IMR-90 (cell line): ENCODE measurements around the gene HACL1. TPM values are rescaled to one million over a fixed set of nuclear protein-coding genes. Genes with fewer than 3 reads are reported as not detected.

ENCODE experiments used
- ATAC-seq: fragments of 200-7000 bp; cut with Tn5 transposase; 2 replicates; pipeline ENCODE4 v1.9.1; 2020; ENCODE audit warnings: low read depth, mild to moderate bottlenecking, moderate library complexity
- BruUV-seq: library from RNA; stranded (reverse); fragments of 400-500 nt; replicated peaks from 2 replicates; lab custom pipeline; 2021; lab: Mats Ljungman, UMichigan
- CTCF ChIA-PET: fragments of 300-600 bp; formaldehyde crosslinking; extraction: SDS; loops from one replicate; lab custom pipeline; 2021; ENCODE audit warnings: antibody characterized with exemption; lab: Yijun Ruan, JAX
- POLR2A ChIA-PET: fragments of 300-600 bp; sonication (Branson Sonifier 250); formaldehyde crosslinking; loops from one replicate; lab custom pipeline; 2022; ENCODE audit warnings: antibody characterized with exemption; ENCODE audit not compliant: unreplicated experiment; lab: Charles Lee
- DNase-seq: peaks from one replicate; pipeline ENCODE4 v3.0.0; 2013
- H2AFZ ChIP-seq: replicated peaks from 2 replicates; pipeline ENCODE3; 2013; ENCODE audit warnings: low read length, mild to moderate bottlenecking; ENCODE audit not compliant: poor library complexity
- H2AK5ac ChIP-seq: 2 replicates; pipeline ENCODE4 v1.6.1; 2013; ENCODE audit warnings: low read depth, low read length, inconsistent platforms
- H2AK9ac ChIP-seq: replicated peaks from 2 replicates; pipeline ENCODE3; 2013; ENCODE audit warnings: mild to moderate bottlenecking, low read depth, low read length, moderate library complexity; ENCODE audit not compliant: poor library complexity
- H2BK120ac ChIP-seq: 2 replicates; pipeline ENCODE4 v1.6.1; 2013; ENCODE audit warnings: low read depth, low read length, inconsistent platforms
- H2BK15ac ChIP-seq: 3 replicates; pipeline ENCODE4 v1.6.1; 2013; ENCODE audit warnings: low read depth, low read length, inconsistent platforms
- H2BK20ac ChIP-seq: 2 replicates; pipeline ENCODE4 v1.6.1; 2013; ENCODE audit warnings: low read depth, mild to moderate bottlenecking, inconsistent platforms, low read length, moderate library complexity
- H2BK5ac ChIP-seq: 2 replicates; pipeline ENCODE4 v1.6.1; 2013; ENCODE audit warnings: mild to moderate bottlenecking, low read depth, low read length, inconsistent platforms; ENCODE audit not compliant: poor library complexity, severe bottlenecking
- H3K14ac ChIP-seq: replicated peaks from 2 replicates; pipeline ENCODE4 v1.6.1; 2013; ENCODE audit warnings: low read depth, low read length, inconsistent platforms
- H3K18ac ChIP-seq: 2 replicates; pipeline ENCODE4 v1.6.1; 2013; ENCODE audit warnings: low read depth, low read length, control low read depth
- H3K23ac ChIP-seq: 2 replicates; pipeline ENCODE4 v1.6.1; 2013; ENCODE audit warnings: low read depth, low read length, inconsistent platforms
- H3K27ac ChIP-seq: 2 replicates; pipeline ENCODE4 v1.5.1; 2013; ENCODE audit warnings: mild to moderate bottlenecking, control low read depth, low read length; ENCODE audit not compliant: insufficient read depth
- H3K27me3 ChIP-seq: 2 replicates; pipeline ENCODE4 v1.6.1; 2013; ENCODE audit warnings: low read length; ENCODE audit not compliant: control insufficient read depth, insufficient read depth
- H3K36me3 ChIP-seq: 2 replicates; pipeline ENCODE4 v1.6.1; 2013; ENCODE audit warnings: low read length, mixed read lengths; ENCODE audit not compliant: control insufficient read depth, insufficient read depth
- H3K4ac ChIP-seq: 2 replicates; pipeline ENCODE4 v1.6.1; 2013; ENCODE audit warnings: low read depth, low read length, inconsistent platforms
- H3K4me1 ChIP-seq: 2 replicates; pipeline ENCODE4 v1.6.1; 2013; ENCODE audit warnings: low read length, mixed read lengths; ENCODE audit not compliant: control insufficient read depth, insufficient read depth
- H3K4me2 ChIP-seq: 2 replicates; pipeline ENCODE4 v1.6.1; 2013; ENCODE audit warnings: low read depth, mild to moderate bottlenecking, control low read depth, low read length, moderate library complexity
- H3K4me3 ChIP-seq: 2 replicates; pipeline ENCODE4 v1.5.1; 2013; ENCODE audit warnings: low read depth, mild to moderate bottlenecking, control low read depth, low read length, moderate library complexity; ENCODE audit not compliant: insufficient read depth
- H3K56ac ChIP-seq: 2 replicates; pipeline ENCODE4 v1.6.1; 2013; ENCODE audit warnings: low read length, inconsistent platforms; ENCODE audit not compliant: insufficient read depth; ENCODE audit errors: extremely low read depth
- H3K79me1 ChIP-seq, 2 experiments: 2 replicates each; pipeline ENCODE4 v1.6.1; 2013; ENCODE audit warnings: low read length in 2 of 2, inconsistent platforms in 1 of 2, low read depth in 1 of 2
- H3K9ac ChIP-seq: 2 replicates; pipeline ENCODE4 v1.6.1; 2013; ENCODE audit warnings: low read depth, low read length, control low read depth
- H3K9me1 ChIP-seq: 2 replicates; pipeline ENCODE4 v1.6.1; 2013; ENCODE audit warnings: low read length, inconsistent platforms; ENCODE audit not compliant: insufficient read depth
- H3K9me3 ChIP-seq: 2 replicates; pipeline ENCODE4 v1.6.1; 2013; ENCODE audit warnings: low read length; ENCODE audit not compliant: control insufficient read depth, insufficient read depth
- H4K20me1 ChIP-seq: 2 replicates; pipeline ENCODE4 v1.6.1; 2013; ENCODE audit warnings: low read length, inconsistent platforms; ENCODE audit not compliant: insufficient read depth
- H4K5ac ChIP-seq: 2 replicates; pipeline ENCODE4 v1.6.1; 2013; ENCODE audit warnings: mild to moderate bottlenecking, low read depth, low read length, control low read depth
- H4K8ac ChIP-seq, 2 experiments: 2 replicates each; pipeline ENCODE4 v1.6.1; 2013; ENCODE audit warnings: low read depth in 2 of 2, low read length in 2 of 2, control low read depth in 1 of 2, inconsistent platforms in 1 of 2
- H4K91ac ChIP-seq: 2 replicates; pipeline ENCODE4 v1.6.1; 2013; ENCODE audit warnings: low read depth, low read length, inconsistent platforms; ENCODE audit not compliant: insufficient read depth
- CHD1 ChIP-seq: IDR thresholded peaks from 2 replicates; pipeline ENCODE4 v1.6.1; 2012; ENCODE audit warnings: low read depth, low read length, improper control_type of control experiment
- CTCF ChIP-seq: conservative IDR thresholded peaks from 2 replicates; pipeline ENCODE4 v1.5.1; 2012; ENCODE audit warnings: mild to moderate bottlenecking, low read depth, low read length, improper control_type of control experiment
- ELK1 ChIP-seq: fragments of 150-350 bp; IDR thresholded peaks from 2 replicates; pipeline ENCODE4 v1.6.1; 2016; ENCODE audit warnings: low read depth, mild to moderate bottlenecking, low read length, moderate library complexity, borderline replicate concordance
- FOS ChIP-seq: fragments of 150-350 bp; IDR thresholded peaks from 2 replicates; pipeline ENCODE4 v1.6.1; 2016; ENCODE audit warnings: low read depth, low read length
- WGBS, 2 experiments: methylation state at CpG; one replicate each; pipeline versions ENCODE4 v1.1.5 to v1.1.7; 2013; ENCODE audit warnings: missing lambda C conversion rate in 2 of 2; ENCODE audit not compliant: insufficient read length in 1 of 2; ENCODE audit errors: extremely low coverage in 2 of 2; 5-methylcytosine and 5-hydroxymethylcytosine counted together
- dilution Hi-C: fragments of 300-500 bp; cut with HindIII; formaldehyde crosslinking; loops from one replicate; pipeline ENCODE4 v1.14.3; 2018; ENCODE audit warnings: low sequenced_read_pairs; ENCODE audit not compliant: unreplicated experiment
- in situ Hi-C: fragments of 300-500 bp; cut with MboI; formaldehyde crosslinking; loops from 3 replicates; pipeline ENCODE4 v1.14.3; 2019; ENCODE audit warnings: low sequenced_read_pairs, inconsistent platforms, mixed read lengths
- intact Hi-C: fragments of 100-400 bp; cut with micrococcal nuclease; formaldehyde crosslinking; loops from 2 replicates; pipeline ENCODE4 v1.10.0; 2022
- polyA plus RNA-seq, 3 experiments: library from polyadenylated mRNA; depleted of rRNA; stranded (reverse); fragments of >200 nt; gene quantifications; 2 replicates each; pipeline ENCODE4 v1.2.3, GENCODE V29; 2012; ENCODE audit warnings: low replicate concordance in 1 of 3
- total RNA-seq: library from RNA; depleted of rRNA; stranded (reverse); fragments of >200 nt; gene quantifications from 2 replicates; pipeline ENCODE4 v1.2.3, GENCODE V29; 2012

Gene HACL1
- total and polyA plus RNA-seq, 2 of the 4 experiments (the other 2 are of a cell fraction), result 9.9 to 28.1 TPM

GRCh38 chr3:15519096-15519495, 82.3 kb downstream of the HACL1 start:
- intact Hi-C loops, result no loop called here
- no TSS peak for BruUV-seq
- Histone ChIP-seq H4K8ac (no peak overlapping the region), H3K36me3 (no peaks in the 10 kb centered on the region), H3K27me3 (peaks cover 6% of the 10 kb centered on the region), H2AFZ (peak overlapping the region; percentile 17), H2AK9ac (no peak overlapping the region), H3K18ac (no peak overlapping the region), H3K9me3 (no peaks in the 10 kb centered on the region), H3K4me1 (0 out of 2 replicates have a peak, but pooled peaks cover 4% of the 10 kb centered on the region), H3K23ac (no peak overlapping the region), H4K5ac (no peak overlapping the region), H2AK5ac (no peak overlapping the region), H2BK5ac (no peak overlapping the region), H2BK15ac (no peak overlapping the region), H3K9me1 (no peaks in the 10 kb centered on the region), H3K4ac (no peak overlapping the region), H3K4me3 (no peak overlapping the region), H3K4me2 (no peak overlapping the region), H3K9ac (no peak overlapping the region), H3K79me1 (no peaks in the 10 kb centered on the region), H4K20me1 (no peaks in the 10 kb centered on the region), H2BK120ac (no peak overlapping the region), H3K14ac (no peak overlapping the region), H3K27ac (no peak overlapping the region), H3K56ac (no peak overlapping the region), H2BK20ac (no peak overlapping the region), H4K91ac (no peak overlapping the region)
- POLR2A ChIA-PET, result no interaction called here
- TF ChIP-seq CTCF, result no peak
- TF ChIP-seq CHD1, result no peak
- TF ChIP-seq FOS, result no peak
- TF ChIP-seq ELK1, result no peak
- CTCF ChIA-PET, result interaction anchor here (1.1 kb wide), 1 partner anchor 9 kb away, joined by 3 read pairs; no protein-coding TSS in a partner anchor
- dilution Hi-C loops, result no loop called here
- ATAC-seq (no peak), DNase-seq (no peak)
- no CpG with 5 or more reads among the region's 4 CpGs for WGBS, 2 experiments
- in situ Hi-C loops, result no loop called here
